ENCODE measurements around the gene AREL1. TPM values are rescaled to one million over a fixed set of nuclear protein-coding genes. Genes with fewer than 3 reads are reported as not detected.

The AREL1 gene
- total RNA-seq, 1 donor = 44.5 TPM

GRCh38 chr14:74635847-74636246, 77.0 kb downstream of the AREL1 start:
- TF ChIP-seq CTCF (IDR thresholded peaks at IDR 0.05; ENCODE audit: insufficient read depth, low read depth, low read length) = no peak
- H3K4me3 ChIP-seq (ENCODE audit: low read depth, low read length) = no peak overlapping the region
- no peak for DNase-seq (ENCODE audit: low read depth)

- no peak for TF ChIP-seq CTCF (IDR thresholded peaks at IDR 0.05; ENCODE audit: insufficient read depth, low read depth, low read length)
- H3K4me3 ChIP-seq (ENCODE audit: low read depth, low read length) = no peak overlapping the region
- DNase-seq (ENCODE audit: low read depth) = no peak
These were observed 77.9 kb downstream of the AREL1 start for GRCh38 chr14:74634964-74635363.

- no peak overlapping the region for H3K4me3 ChIP-seq (ENCODE audit: low read depth, low read length)
- no peak for TF ChIP-seq CTCF (IDR thresholded peaks at IDR 0.05; ENCODE audit: insufficient read depth, low read depth, low read length)
- DNase-seq (ENCODE audit: low read depth) = no peak
These were observed 78.4 kb downstream of the AREL1 start for GRCh38 chr14:74634481-74634880.

DNA sequence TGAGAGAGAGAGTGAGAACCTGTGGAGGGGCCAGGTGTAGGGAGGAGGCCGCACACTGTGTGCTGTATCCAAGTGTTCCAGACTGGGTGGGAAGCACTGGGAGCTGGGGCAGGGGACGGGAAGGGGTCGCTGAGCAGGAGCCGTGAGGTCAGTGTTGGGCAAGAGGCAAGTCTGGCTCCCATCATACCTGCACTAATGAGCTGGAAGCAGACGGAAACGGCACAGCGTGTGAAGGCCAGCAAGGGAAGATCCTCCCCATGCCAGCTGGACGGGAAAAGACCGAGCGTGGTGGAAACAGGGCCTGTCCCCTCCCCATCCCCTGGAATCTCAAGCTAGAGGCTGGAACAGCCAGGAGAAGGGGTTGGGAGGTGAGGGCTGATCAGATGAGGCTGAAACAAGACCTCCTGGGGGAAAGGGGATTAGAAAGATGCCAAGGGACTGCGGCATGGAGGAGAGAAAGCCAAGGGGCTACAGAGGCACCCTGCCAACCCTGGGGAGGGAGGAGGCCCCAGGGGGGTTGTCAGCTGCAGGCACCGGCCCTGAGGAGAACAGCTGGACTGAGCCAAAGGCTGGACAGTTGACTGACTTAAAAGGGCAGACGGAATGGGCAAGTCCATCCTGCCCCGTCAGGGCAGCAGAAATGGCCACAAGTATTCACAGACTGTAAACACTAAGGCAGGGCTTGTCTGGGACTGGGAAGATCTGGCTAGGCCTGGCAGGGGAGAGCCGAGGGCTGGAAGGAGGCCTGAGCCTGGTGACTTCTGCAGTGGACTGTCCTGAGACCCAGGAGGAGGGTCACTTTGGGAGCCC, 81.8 kb downstream of the AREL1 start:
- peak; percentile 71 for DNase-seq (ENCODE audit: low read depth)
- no peak for TF ChIP-seq CTCF (IDR thresholded peaks at IDR 0.05; ENCODE audit: insufficient read depth, low read depth, low read length)
- H3K4me3 ChIP-seq (ENCODE audit: low read depth, low read length) = no peak overlapping the region

GRCh38 chr14:74628418-74628817, 84.5 kb downstream of the AREL1 start:
- no peak for TF ChIP-seq CTCF (IDR thresholded peaks at IDR 0.05; ENCODE audit: insufficient read depth, low read depth, low read length)
- H3K4me3 ChIP-seq (ENCODE audit: low read depth, low read length) = no peak overlapping the region
- no peak for DNase-seq (ENCODE audit: low read depth)

DNA sequence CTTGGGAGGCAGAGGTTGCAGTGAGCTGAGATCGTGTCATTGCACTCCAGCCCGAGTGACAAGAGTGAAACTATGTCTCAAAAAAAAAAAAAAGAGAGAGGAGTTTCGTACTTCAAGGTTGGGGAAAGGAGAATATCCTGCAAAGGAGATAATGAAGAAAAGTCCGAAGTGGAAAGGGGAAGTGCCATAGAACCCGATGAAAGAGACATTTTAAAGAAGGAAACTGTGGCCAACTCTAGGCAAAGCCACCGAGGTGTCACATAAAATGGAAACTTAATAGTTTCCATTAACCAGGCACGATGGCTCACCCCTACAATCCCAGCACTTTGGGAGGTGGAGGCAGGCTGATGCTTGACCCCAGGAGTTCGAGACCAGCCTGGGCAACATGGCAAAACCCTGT, 85.8 kb downstream of the AREL1 start:
- no peak for DNase-seq (ENCODE audit: low read depth)
- H3K4me3 ChIP-seq (ENCODE audit: low read depth, low read length) = no peak overlapping the region
- TF ChIP-seq CTCF (IDR thresholded peaks at IDR 0.05; ENCODE audit: insufficient read depth, low read depth, low read length) = no peak

- no peak for TF ChIP-seq CTCF (IDR thresholded peaks at IDR 0.05; ENCODE audit: insufficient read depth, low read depth, low read length)
- DNase-seq (ENCODE audit: low read depth) = no peak
These were observed 90.6 kb downstream of the AREL1 start for GRCh38 chr14:74622257-74622656.

More at GRCh38 chr14:74622257-74622656, 90.6 kb downstream of the AREL1 start:
- no peak overlapping the region for H3K4me3 ChIP-seq (ENCODE audit: low read depth, low read length)

Data from fibroblast of villous mesenchyme (primary cell).